GM19467 (cell line): ENCODE results near the gene C5orf58.
"Not testable (repeated sequence)": the region's sequence is repeated elsewhere in the genome, so short reads cannot be mapped to it uniquely, and the experiment has no call there.

Experiments used
- ATAC-seq: cut with Tn5 transposase; IDR thresholded peaks from one replicate; pipeline ENCODE4 v1.9.1; 2021; ENCODE audit warnings: mild to moderate bottlenecking, moderate library complexity; ENCODE audit not compliant: unreplicated experiment

The C5orf58 gene

GRCh38 chr5:170223360-170223759, 9.4 kb upstream of the C5orf58 start:
- no peak for ATAC-seq

GRCh38 chr5:170223906-170224305, 8.9 kb upstream of the C5orf58 start:
- no peak for ATAC-seq

- ATAC-seq = no peak
These were observed 7.3 kb upstream of the C5orf58 start for GRCh38 chr5:170225326-170226128.

- no peak for ATAC-seq
These were observed 6.6 kb upstream of the C5orf58 start for GRCh38 chr5:170226129-170226615.

- ATAC-seq = no peak
These were observed 6.1 kb upstream of the C5orf58 start for GRCh38 chr5:170226661-170227060.

GRCh38 chr5:170228762-170229435, 3.9 kb upstream of the C5orf58 start:
- ATAC-seq = no peak

GRCh38 chr5:170233358-170233892, 640 bp downstream of the C5orf58 start:
- no peak for ATAC-seq

- no peak for ATAC-seq
These were observed 3.4 kb downstream of the C5orf58 start for GRCh38 chr5:170235876-170236864.

- ATAC-seq = no peak
These were observed 5.8 kb downstream of the C5orf58 start for GRCh38 chr5:170238456-170239196.

- ATAC-seq = not testable (repeated sequence)
These were observed 12.7 kb downstream of the C5orf58 start for GRCh38 chr5:170245436-170245835.

- no peak for ATAC-seq
These were observed 13.5 kb downstream of the C5orf58 start for GRCh38 chr5:170246126-170246870.

- no peak for ATAC-seq
These were observed 14.6 kb downstream of the C5orf58 start for GRCh38 chr5:170247363-170247762.

GRCh38 chr5:170248172-170248930, 15.6 kb downstream of the C5orf58 start:
- ATAC-seq = no peak

- ATAC-seq = not testable (repeated sequence)
These were observed 16.1 kb downstream of the C5orf58 start for GRCh38 chr5:170248931-170249227.

- ATAC-seq = no peak
These were observed 16.6 kb downstream of the C5orf58 start for GRCh38 chr5:170249355-170249754.

GRCh38 chr5:170250810-170251317, 18.1 kb downstream of the C5orf58 start:
- ATAC-seq = no peak

- no peak for ATAC-seq
These were observed 18.7 kb downstream of the C5orf58 start for GRCh38 chr5:170251462-170251861.

- no peak for ATAC-seq
These were observed 19.3 kb downstream of the C5orf58 start for GRCh38 chr5:170252109-170252508.
